Endometrial microvascular endothelial cells (primary cell): ENCODE results near the gene CEP250. TPM values are rescaled to one million over a fixed set of nuclear protein-coding genes. Genes with fewer than 3 reads are reported as not detected.

Experiments
- total RNA-seq: library from RNA; depleted of rRNA; stranded (reverse); fragments of >200 nt; gene quantifications from one replicate; pipeline ENCODE4 v1.2.3, GENCODE V29; 2015; ENCODE audit errors: inconsistent ontology term

The CEP250 gene
- total RNA-seq, 1 donor from 2014 or later: 29.5 TPM

Other genes with a start within 250 kb of the CEP250 start
- 0.09 TPM for gene MMP24, start 228.9 kb upstream of the CEP250 start, total RNA-seq
- 26.9 TPM for gene MMP24OS, start 177.5 kb upstream of the CEP250 start, total RNA-seq
- gene EIF6, start 170.8 kb upstream of the CEP250 start, total RNA-seq: 220 TPM
- gene FAM83C, start 163.2 kb upstream of the CEP250 start, total RNA-seq: not detected
- gene UQCC1, start 43.6 kb upstream of the CEP250 start, total RNA-seq: 35.0 TPM
- gene GDF5, start 17.4 kb upstream of the CEP250 start, total RNA-seq: 0.19 TPM
- not detected for gene C20orf173, start 74.1 kb downstream of the CEP250 start, total RNA-seq
- gene ERGIC3, start 86.5 kb downstream of the CEP250 start, total RNA-seq: 294 TPM
- 1.0 TPM for gene SPAG4, start 160.2 kb downstream of the CEP250 start, total RNA-seq
- 157 TPM for gene CPNE1, start 209.3 kb downstream of the CEP250 start, total RNA-seq
- 38.9 TPM for gene RBM12, start 209.3 kb downstream of the CEP250 start, total RNA-seq
- gene NFS1, start 243.8 kb downstream of the CEP250 start, total RNA-seq: 25.6 TPM
- gene ROMO1, start 243.8 kb downstream of the CEP250 start, total RNA-seq: 520 TPM